Measurements from ENCODE around the gene CFAP126.
"Not testable (repeated sequence)": the region's sequence is repeated elsewhere in the genome, so short reads cannot be mapped to it uniquely, and the experiment has no call there.

Gene CFAP126

GRCh38 chr1:161367684-161368400 lies at the start of gene CFAP126:
Gene CFAP126, minus strand, starts transcription at chr1:161367876. Its CDS starts 8 bp downstream, at chr1:161367868.
- in situ Hi-C loops (cut with HindIII; ENCODE audit: low sequenced_read_pairs), result no loop called here
- peak; percentile 62 for DNase-seq (ENCODE audit: low read depth)
- no peak for TF ChIP-seq CTCF (IDR thresholded peaks at IDR 0.05; ENCODE audit: low read depth, low read length, missing control alignments)
- H3K4me3 ChIP-seq (ENCODE audit: low read depth, low read length), result no peak within 1 kb of the TSS

- H3K4me3 ChIP-seq (ENCODE audit: low read depth, low read length); DNase-seq (ENCODE audit: low read depth); in situ Hi-C loops (cut with HindIII; ENCODE audit: low sequenced_read_pairs): not testable (repeated sequence)
These were observed 45.4 kb upstream of the CFAP126 start for GRCh38 chr1:161413050-161413449.

DNA sequence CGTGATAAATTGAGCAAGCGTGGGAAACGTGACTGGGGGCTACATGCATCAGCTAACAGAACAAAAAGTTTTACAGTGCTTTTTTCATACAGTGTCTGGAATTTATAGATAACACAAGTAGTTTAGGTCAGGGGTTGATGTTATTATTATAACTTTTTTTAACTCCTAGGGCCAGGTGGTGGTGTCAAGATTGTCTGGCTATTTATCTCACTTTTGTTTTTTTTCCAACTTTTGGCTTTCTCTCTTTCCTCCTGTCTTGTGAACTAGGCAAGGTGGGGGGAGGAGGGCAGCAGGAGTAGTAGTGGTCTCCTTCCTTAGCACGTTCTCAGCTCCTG lies 42.9 kb upstream of the CFAP126 start:
- in situ Hi-C loops (cut with HindIII; ENCODE audit: low sequenced_read_pairs); DNase-seq (ENCODE audit: low read depth); H3K4me3 ChIP-seq (ENCODE audit: low read depth, low read length): not testable (repeated sequence)

GRCh38 chr1:161409848-161410635 lies 42.4 kb upstream of the CFAP126 start:
- in situ Hi-C loops (cut with HindIII; ENCODE audit: low sequenced_read_pairs); H3K4me3 ChIP-seq (ENCODE audit: low read depth, low read length); DNase-seq (ENCODE audit: low read depth): not testable (repeated sequence)

DNA sequence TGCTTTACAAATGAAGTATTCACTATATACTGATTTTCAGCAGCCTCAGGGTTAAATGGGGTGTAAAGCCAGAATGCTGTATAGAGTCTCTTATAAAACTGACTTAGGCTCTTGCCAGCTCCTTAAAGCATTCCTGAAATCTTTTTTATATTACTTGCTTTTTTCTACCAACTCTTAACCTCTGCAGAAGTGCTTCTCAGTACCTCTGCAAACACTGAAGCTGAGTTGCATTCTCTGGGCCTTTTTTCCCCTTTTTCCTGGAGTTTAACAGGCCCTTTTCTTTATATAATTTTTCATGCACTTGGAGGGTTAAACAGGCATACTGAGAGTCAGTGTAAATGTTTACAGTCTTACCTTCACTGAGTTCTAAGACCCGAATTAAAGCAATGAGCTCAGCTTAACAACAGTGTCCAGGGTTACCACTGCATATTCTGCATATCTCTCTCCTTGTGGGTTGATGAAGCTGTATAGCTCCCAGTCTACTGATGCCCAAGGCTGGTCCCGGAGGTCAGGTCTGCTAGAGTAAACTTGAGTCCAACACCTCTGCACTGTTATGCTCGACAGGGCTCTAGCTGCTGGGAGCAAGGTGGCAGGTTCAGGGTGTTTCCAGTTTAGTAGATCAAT lies 40.9 kb upstream of the CFAP126 start:
- no peak for DNase-seq (ENCODE audit: low read depth)
- H3K4me3 ChIP-seq (ENCODE audit: low read depth, low read length), result no peak overlapping the region
- no peak for TF ChIP-seq CTCF (IDR thresholded peaks at IDR 0.05; ENCODE audit: low read depth, low read length, missing control alignments)
- in situ Hi-C loops (cut with HindIII; ENCODE audit: low sequenced_read_pairs), result no loop called here

DNA sequence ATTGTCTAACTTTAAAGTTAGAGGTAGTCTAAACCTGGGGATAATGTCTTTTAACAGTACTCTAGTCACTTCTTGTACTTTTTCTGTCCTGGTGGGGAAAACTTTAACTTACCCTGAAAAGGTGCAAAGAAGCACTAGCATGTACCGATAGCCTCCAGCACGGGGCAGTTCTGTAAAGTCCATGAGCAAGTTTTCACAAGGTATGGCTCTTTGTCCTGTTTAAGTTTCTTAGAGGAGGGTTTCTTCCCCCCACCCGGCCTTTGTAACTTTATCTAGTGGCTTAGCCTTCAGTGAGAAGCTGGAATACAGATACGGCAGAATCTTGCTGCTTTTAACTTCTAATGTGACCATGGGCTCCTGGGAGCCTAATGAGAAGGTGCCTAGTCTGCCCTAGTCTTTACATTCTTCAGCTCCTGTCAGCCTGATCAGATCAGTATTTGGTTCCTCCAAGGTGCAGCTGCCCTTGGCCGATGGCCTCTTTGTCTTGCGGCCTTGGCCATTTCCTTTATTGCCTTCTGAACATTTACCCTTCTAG lies 39.8 kb upstream of the CFAP126 start:
- no peak for DNase-seq (ENCODE audit: low read depth)
- no peak overlapping the region for H3K4me3 ChIP-seq (ENCODE audit: low read depth, low read length)
- in situ Hi-C loops (cut with HindIII; ENCODE audit: low sequenced_read_pairs), result no loop called here
- no peak for TF ChIP-seq CTCF (IDR thresholded peaks at IDR 0.05; ENCODE audit: low read depth, low read length, missing control alignments)

DNA sequence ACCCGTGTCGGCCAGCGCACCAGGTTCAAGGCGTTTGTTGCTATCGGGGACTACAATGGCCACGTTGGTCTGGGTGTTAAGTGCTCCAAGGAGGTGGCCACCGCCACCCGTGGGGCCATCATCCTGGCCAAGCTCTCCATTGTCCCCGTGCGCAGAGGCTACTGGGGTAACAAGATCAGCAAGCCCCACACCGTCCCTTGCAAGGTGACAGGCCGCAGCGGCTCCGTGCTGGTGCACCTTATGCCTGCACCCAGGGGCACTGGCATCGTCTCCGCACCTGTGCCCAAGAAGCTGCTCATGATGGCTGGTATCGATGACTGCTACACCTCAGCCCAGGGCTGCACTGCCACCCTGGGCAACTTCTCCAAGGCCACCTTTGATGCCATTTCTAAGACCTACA lies 38.9 kb upstream of the CFAP126 start:
- in situ Hi-C loops (cut with HindIII; ENCODE audit: low sequenced_read_pairs), result not testable (repeated sequence)

DNA sequence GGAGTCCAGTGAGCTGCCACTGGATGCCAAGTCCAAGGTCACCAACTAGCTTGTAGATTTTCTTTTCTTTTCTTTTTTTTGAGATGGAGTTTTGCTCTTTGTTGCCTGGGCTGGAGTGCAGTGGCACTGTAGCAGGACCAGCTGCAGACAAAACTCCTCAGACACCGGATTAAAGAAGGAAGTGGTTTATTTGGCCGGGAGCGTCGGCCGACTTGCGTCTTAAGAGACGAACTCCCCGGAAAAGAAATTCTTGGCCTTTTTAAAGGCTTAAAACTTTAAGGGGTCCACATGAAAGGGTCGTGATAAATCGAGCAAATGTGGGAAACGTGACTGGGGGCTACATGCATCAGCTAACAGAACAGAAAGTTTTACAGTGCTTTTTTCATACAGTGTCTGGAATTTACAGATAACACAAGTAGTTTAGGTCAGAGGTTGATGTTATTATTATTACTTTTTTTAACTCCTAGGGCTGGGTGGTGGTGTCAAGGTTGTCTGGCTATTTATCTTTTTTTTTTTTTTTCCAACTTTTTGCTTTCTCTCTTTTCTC lies 36.4 kb upstream of the CFAP126 start:
- in situ Hi-C loops (cut with HindIII; ENCODE audit: low sequenced_read_pairs), result no loop called here
- DNase-seq (ENCODE audit: low read depth), result no peak
- H3K4me3 ChIP-seq (ENCODE audit: low read depth, low read length), result no peak overlapping the region
- TF ChIP-seq CTCF (IDR thresholded peaks at IDR 0.05; ENCODE audit: low read depth, low read length, missing control alignments), result no peak

More for the DNA sequence above, 38.9 kb upstream of the CFAP126 start:
- not testable (repeated sequence) for DNase-seq (ENCODE audit: low read depth); H3K4me3 ChIP-seq (ENCODE audit: low read depth, low read length)
